ENCODE measurements around the gene FBLN7.
"Not testable (repeated sequence)": the region's sequence is repeated elsewhere in the genome, so short reads cannot be mapped to it uniquely, and the experiment has no call there.

Gene FBLN7

DNA sequence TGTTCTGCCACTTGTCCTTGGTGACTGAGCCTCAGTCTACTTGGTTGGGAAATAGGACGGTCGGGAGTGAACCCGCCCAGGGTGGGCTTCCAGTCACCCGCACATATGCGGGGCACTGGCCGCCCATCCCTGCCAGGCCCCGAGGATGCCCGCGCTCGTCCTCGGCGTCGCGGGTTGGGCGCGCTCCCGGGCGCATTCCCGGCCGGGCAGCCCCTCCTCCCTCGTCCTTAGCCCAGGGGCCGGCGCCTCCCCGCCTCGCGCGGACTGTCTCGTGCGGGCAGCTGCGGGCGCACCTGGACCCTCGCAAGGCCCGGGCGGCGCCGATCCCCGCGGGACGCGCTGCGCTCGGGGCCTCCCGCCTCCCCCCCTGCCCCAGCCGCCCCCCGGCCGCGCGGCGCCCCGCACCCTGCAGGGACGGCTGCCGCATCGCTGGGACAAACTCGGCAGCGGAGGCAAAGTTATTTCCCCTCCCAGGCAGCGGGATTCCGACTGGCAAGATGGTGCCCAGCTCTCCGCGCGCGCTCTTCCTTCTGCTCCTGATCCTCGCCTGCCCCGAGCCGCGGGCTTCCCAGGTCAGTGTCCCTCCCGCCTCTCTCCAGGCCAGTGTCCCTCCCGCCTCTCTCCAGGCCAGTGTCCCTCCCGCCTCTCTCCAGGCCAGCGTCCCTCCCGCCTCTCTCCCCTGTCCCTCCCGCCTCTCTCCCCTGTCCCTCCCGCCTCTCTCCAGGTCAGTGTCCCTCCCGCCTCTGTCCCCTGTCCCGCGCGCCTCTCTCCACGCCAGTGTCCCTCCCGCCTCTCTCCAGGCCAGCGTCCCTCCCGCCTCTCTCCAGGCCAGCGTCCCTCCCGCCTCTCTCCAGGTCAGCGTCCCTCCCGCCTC is at the start of gene FBLN7:
Gene FBLN7 (plus strand): TSS at position 227 of the 874 bp plus-strand sequence. CDS start 271 bp downstream, at position 498.
- DNase-seq (ENCODE audit: low read depth, low spot score), result no peak

GRCh38 chr2:112089375-112089774 is 48.8 kb upstream of the FBLN7 start:
- no peak for DNase-seq (ENCODE audit: low read depth, low spot score)

DNA sequence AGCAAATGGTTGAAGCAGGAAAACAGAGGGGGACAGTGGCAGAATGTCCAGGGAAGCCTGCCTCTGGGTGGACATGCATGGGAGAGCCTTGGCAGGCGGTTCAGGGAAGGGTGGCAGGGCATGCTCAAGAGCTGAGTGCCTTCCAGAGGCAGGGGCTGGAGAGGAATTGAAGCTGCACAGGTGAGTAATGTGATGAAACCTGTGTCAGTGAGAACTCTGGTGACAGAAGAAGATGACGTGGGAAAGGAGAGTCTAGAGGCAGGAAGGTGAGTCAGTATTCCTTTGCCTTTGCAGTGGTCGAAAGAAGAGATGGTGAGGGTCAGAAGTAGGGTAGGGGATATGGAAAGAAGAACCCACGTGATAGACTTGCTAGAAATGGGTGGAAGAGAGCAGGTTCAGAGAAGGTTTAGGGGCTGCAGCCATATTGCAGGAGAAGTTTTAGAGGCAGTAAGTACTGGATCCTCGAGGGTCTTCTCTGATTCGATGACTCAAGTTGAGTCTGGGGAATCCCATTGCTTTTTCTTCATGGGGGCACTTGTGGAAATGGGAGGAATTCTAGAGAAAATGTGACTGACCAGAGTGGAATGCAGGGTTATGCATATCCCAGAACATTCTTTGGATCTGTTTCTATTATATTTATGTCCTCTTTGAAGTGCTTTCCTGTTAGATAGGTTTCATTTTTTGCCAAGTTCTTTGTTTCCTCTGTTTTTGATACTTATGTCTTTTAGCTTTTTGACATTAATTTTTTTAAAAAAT is 45.7 kb upstream of the FBLN7 start:
- DNase-seq (ENCODE audit: low read depth, low spot score), result no peak

- no peak for DNase-seq (ENCODE audit: low read depth, low spot score)
Measured at GRCh38 chr2:112093216-112093615, 45.0 kb upstream of the FBLN7 start.

DNA sequence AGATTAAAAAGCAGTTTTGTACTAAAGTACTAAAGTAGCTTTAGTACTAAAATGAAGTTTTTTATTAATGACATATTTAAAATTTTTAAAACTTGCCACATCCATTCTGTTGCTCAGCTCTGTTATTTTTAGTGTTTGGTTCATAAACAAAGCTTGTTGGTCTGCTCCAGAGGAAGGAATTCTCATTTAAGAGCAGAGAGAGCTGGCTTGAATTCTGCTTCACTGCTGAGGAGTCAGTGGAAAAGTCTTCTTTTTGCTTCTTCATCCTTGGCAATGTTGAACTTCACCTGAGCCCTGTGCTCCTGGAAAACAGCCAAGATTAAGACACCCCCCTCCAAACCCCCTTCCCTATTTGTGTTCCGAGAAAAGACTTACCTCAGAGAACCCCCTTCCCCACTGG is 42.5 kb upstream of the FBLN7 start:
- no peak for DNase-seq (ENCODE audit: low read depth, low spot score)

- no peak for DNase-seq (ENCODE audit: low read depth, low spot score)
Measured at GRCh38 chr2:112096098-112096497, 42.1 kb upstream of the FBLN7 start.

GRCh38 chr2:112108178-112108832 is 29.9 kb upstream of the FBLN7 start:
- no peak for DNase-seq (ENCODE audit: low read depth, low spot score)

DNA sequence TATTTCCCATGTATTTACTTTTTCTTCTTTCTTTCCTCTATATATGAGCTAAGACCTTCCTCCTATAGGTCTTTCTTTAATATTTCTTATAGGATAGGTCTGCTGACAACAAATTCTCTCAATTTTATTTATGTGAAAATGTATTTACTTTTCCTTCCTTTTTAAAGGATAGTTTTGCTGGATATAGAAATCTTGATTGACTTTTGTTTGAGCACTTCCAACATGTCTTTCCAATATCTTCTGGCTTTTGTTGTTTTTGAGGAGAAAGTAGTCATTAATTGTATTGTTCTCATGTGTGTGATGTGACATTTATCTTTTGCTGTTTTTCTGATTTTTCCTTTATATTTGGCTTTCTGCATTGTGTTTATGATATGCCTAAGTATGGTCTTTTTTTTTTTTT is 28.9 kb upstream of the FBLN7 start:
- no peak for DNase-seq (ENCODE audit: low read depth, low spot score)

GRCh38 chr2:112110966-112111365 is 27.2 kb upstream of the FBLN7 start:
- no peak for DNase-seq (ENCODE audit: low read depth, low spot score)

DNA sequence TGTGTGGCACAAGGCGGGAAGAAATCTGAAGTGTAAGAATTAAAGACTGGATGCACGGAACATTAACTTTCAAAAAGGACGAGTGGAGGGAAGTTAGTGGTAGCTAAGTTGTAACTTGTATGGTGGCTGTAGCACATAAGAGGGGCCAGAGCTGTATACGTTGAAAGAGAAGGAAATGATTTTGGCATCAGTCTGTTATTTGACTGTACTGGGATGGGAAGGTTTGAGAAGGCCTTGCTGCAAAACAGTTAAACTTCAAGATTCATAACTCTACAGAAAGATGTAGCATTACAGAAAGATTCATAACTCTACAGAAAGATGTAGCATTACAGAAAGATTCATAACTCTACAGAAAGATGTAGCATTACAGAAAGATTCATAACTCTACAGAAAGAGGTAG is 24.8 kb upstream of the FBLN7 start:
- not testable (repeated sequence) for DNase-seq (ENCODE audit: low read depth, low spot score)

DNA sequence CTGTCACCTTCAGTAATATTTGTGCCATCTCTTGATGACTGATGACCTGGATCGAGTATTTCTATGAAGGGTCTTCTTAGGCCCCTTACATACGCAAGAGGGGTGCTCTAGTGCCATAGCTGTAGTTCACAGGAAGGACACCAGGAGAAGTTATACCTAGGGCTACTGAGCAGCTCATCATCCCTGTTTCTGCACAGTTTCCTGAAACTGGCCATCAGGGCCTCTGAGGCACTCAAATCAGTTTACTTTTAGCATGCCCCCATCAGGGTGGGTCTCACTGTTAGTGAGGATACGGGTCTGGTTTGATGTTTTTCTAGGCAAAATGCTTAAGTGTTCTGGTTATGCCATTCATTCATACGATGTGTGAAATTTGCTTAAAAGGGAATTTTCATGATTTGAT is 20.0 kb upstream of the FBLN7 start:
- no peak for DNase-seq (ENCODE audit: low read depth, low spot score)

DNA sequence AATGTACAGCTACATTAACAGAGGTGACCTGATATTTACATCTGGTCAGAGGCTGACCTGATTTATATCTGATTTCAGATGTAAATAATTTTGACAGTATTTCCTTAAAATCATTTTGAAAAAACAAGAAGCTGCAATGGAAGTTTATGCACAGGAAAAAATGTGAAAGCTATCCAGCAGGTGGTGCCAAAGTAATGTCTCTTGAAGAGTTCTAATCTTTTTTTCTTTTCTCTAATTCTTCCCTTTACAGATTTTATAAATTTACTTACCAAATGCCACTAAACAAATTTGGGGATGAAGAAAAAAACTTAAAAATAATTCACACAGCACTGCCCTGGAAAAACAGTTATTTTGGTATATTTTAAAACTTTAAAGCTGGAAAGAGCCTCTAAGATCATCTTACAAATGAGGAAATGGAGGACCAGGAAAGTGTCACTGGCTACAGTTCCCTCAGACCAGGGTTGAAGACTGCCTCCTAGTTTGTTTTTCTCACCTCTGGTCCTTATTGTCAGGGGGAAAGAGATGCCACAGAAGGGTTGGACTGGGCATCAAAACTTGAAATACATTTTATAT is 16.4 kb upstream of the FBLN7 start:
- DNase-seq (ENCODE audit: low read depth, low spot score), result no peak

DNA sequence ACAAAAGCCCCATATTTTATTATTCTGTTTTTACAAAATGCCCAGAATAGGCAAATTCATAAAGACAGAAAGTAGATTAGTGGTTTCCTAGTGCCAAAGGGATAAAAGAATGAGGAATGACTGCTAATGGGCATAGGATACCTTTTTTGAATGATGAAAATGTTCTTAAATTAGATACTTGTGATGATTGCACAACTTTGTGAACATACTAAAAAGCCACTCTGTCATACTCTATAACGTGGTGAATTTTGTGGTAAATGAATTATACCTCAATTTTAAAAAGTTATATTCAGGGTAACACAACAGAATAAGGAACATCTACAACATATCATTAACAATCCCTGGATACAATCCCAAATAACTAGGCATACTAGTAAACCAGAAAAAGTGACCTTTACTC is 9.1 kb upstream of the FBLN7 start:
- no peak for DNase-seq (ENCODE audit: low read depth, low spot score)

GRCh38 chr2:112133344-112133743 is 4.8 kb upstream of the FBLN7 start:
- no peak for DNase-seq (ENCODE audit: low read depth, low spot score)

DNA sequence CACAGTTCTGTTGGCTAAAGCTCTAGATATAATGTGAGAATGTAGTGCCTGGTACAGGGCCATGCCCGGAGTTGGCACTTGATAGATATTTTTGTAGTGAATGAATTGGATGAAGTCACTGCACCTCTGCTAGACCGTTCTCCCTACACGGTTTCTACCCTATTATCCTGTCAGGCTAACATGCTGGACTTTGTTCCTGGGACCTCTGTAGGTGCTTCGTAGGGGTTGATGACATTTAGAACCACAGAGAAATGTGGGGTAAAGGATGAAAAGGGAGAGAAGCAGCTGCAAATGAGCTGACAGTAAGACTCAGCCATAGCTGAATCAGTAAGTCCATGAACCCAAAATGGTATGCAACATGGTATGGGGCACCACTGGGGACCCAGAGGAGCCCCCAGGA is 4.1 kb upstream of the FBLN7 start:
- DNase-seq (ENCODE audit: low read depth, low spot score), result no peak

GRCh38 chr2:112136096-112136495 is 2.1 kb upstream of the FBLN7 start:
- DNase-seq (ENCODE audit: low read depth, low spot score), result no peak

DNA sequence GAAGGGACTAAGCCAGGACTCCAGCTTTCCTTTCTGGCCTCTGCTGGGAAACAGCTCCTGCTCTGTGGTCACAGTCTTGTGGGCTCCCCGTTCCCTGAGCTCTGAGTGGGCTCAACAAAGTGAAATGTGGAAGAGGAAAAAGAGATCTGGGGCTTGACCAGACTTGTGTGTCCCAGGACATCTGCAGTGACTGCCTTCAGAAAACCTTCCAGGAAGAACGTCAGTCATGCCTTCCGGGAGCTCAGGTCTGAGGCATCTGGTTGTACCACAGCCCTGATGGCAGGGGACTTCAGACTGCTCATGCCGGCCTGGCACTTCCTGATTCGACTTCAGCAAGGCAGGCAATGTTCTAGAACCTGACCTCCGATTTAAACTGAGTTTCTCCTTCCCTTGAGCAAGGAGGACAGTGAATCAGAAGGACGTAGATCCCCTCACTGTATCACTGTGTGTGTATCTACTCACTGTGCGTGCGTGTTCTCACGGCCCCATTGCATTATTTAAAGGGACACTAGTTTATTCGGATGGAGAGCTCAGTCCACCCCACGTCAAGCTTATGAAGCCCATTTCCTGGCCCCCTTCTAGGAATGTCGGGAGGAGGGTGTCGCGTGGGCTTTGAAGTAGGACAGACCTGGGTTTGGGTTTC is 548 bp upstream of the FBLN7 start:
- DNase-seq (ENCODE audit: low read depth, low spot score), result no peak

GRCh38 chr2:112139033-112139614 is 939 bp downstream of the FBLN7 start:
- not testable (repeated sequence) for DNase-seq (ENCODE audit: low read depth, low spot score)

DNA sequence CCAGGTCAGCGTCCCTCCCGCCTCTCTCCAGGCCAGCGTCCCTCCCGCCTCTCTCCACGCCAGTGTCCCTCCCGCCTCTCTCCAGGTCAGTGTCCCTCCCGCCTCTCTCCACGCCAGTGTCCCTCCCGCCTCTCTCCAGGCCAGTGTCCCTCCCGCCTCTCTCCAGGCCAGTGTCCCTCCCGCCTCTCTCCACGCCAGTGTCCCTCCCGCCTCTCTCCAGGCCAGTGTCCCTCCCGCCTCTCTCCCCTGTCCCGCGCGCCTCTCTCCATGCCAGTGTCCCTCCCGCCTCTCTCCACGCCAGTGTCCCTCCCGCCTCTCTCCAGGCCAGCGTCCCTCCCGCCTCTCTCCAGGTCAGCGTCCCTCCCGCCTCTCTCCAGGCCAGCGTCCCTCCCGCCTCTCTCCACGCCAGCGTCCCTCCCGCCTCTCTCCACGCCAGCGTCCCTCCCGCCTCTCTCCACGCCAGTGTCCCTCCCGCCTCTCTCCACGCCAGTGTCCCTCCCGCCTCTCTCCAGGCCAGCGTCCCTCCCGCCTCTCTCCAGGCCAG is 1.5 kb downstream of the FBLN7 start:
- DNase-seq (ENCODE audit: low read depth, low spot score), result not testable (repeated sequence)

- no peak for DNase-seq (ENCODE audit: low read depth, low spot score)
Measured at GRCh38 chr2:112140205-112140802, 2.1 kb downstream of the FBLN7 start.

Data from brain pericyte (primary cell).